HCT116 (cell line): ENCODE data around the gene PPP2R5D. TPM values are rescaled to one million over a fixed set of nuclear protein-coding genes. Genes with fewer than 3 reads are reported as not detected.

Source experiments
- ATAC-seq: fragments of 200-7000 bp; cut with Tn5 transposase; 2 replicates; pipeline ENCODE4 v1.9.1; 2020; ENCODE audit warnings: mild to moderate bottlenecking, moderate library complexity
- BruUV-seq: library from RNA; stranded (reverse); fragments of 400-500 nt; replicated peaks from 2 replicates; lab custom pipeline; 2021; lab: Mats Ljungman, UMichigan
- CTCF ChIA-PET: fragments of 300-600 bp; sonication (Branson Sonifier 250); formaldehyde crosslinking; loops from one replicate; lab custom pipeline; 2021; ENCODE audit warnings: antibody characterized with exemption; lab: Charles Lee
- POLR2A ChIA-PET: fragments of 300-600, 350-600 bp; sonication (Branson Sonifier 250); formaldehyde crosslinking; loops from one replicate; lab custom pipeline; 2021; ENCODE audit warnings: antibody characterized with exemption; lab: Charles Lee
- RAD21 ChIA-PET, 2 experiments: fragments of 300-600 bp; sonication (Branson Sonifier 250); formaldehyde crosslinking; loops; one replicate each; lab custom pipeline; 2023; ENCODE audit warnings: low total read pairs in 2 of 2; ENCODE audit not compliant: uncharacterized antibody in 2 of 2, unreplicated experiment in 2 of 2, low non-redundant PET in 1 of 2; lab: Charles Lee
- DNase-seq: peaks from one replicate; pipeline ENCODE4 v3.0.0-alpha.2; 2010; ENCODE audit warnings: low read depth, low spot score
- H2AFZ ChIP-seq: fragments of 200-600 bp; shearing (Covaris generic), sonication (generic); 2 replicates; pipeline ENCODE4 v1.6.1; 2017; ENCODE audit warnings: low read depth, mixed run types, mixed read lengths, antibody characterized with exemption, low read length; ENCODE audit not compliant: poor library complexity, severe bottlenecking
- H3K27ac ChIP-seq: 2 replicates; pipeline ENCODE4 v1.5.1; 2012; ENCODE audit warnings: low read depth, low read length
- H3K27me3 ChIP-seq: fragments of 200-600 bp; sonication (generic); 2 replicates; pipeline ENCODE4 v1.6.1; 2016; ENCODE audit warnings: mixed run types, low read length, mixed read lengths; ENCODE audit not compliant: insufficient read depth
- H3K36me3 ChIP-seq, 2 experiments: fragments of 200-500 bp in 1 of 2; fragments of 200-600 bp in 1 of 2; sonication (Bioruptor generic) in 1 of 2; sonication (generic) in 1 of 2; 2 replicates each; pipeline versions ENCODE4 v1.5.1 to v1.6.1; 2014 to 2016; ENCODE audit warnings: low read length in 2 of 2, inconsistent platforms in 1 of 2, mixed read lengths in 1 of 2, mixed run types in 1 of 2; ENCODE audit not compliant: insufficient read depth in 2 of 2, control insufficient read depth in 1 of 2
- H3K4me1 ChIP-seq, 2 experiments: fragments of 200-600 bp in 1 of 2; sonication (generic) in 1 of 2; 2 replicates each; pipeline versions ENCODE4 v1.5.1 to v1.6.1; 2012 to 2017; ENCODE audit warnings: low read length in 2 of 2, inconsistent platforms in 1 of 2, mild to moderate bottlenecking in 1 of 2, mixed read lengths in 1 of 2, mixed run types in 1 of 2, moderate library complexity in 1 of 2; ENCODE audit not compliant: insufficient read depth in 2 of 2, control insufficient read depth in 1 of 2
- H3K4me2 ChIP-seq: fragments of 200-600 bp; sonication (generic); 2 replicates; pipeline ENCODE4 v1.6.1; 2017; ENCODE audit warnings: mixed run types, low read length, mixed read lengths
- H3K4me3 ChIP-seq, 2 experiments: fragments of 200-600 bp in 1 of 2; sonication (generic) in 1 of 2; replicated peaks in 1 of 2; 2 replicates each; pipeline ENCODE4 v1.5.1; 2011 to 2016; ENCODE audit warnings: low read length in 2 of 2, control low read depth in 1 of 2, low read depth in 1 of 2, mild to moderate bottlenecking in 1 of 2, mixed read lengths in 1 of 2, mixed run types in 1 of 2
- H3K79me2 ChIP-seq: fragments of 200-600 bp; sonication (generic); 2 replicates; pipeline ENCODE4 v1.6.1; 2017; ENCODE audit warnings: mild to moderate bottlenecking, mixed run types, low read length, moderate library complexity, mixed read lengths; ENCODE audit not compliant: insufficient read depth
- H3K9ac ChIP-seq: fragments of 200-600 bp; sonication (generic); 2 replicates; pipeline ENCODE4 v1.6.1; 2016; ENCODE audit warnings: low read length, mixed read lengths
- H3K9me2 ChIP-seq: fragments of 200-600 bp; sonication (generic), shearing (Covaris generic); 2 replicates; pipeline ENCODE4 v1.6.1; 2017; ENCODE audit warnings: mixed run types, mild to moderate bottlenecking, moderate library complexity; ENCODE audit not compliant: insufficient read depth
- H3K9me3 ChIP-seq, 2 experiments: fragments of 200-500 bp in 1 of 2; fragments of 200-600 bp in 1 of 2; sonication (Bioruptor generic) in 1 of 2; sonication (generic) in 1 of 2; 2 replicates each; pipeline ENCODE4 v1.6.1; 2014 to 2017; ENCODE audit warnings: low read length in 2 of 2, mixed read lengths in 2 of 2, inconsistent platforms in 1 of 2, low read depth in 1 of 2, mild to moderate bottlenecking in 1 of 2, mixed run types in 1 of 2, moderate library complexity in 1 of 2; ENCODE audit not compliant: control insufficient read depth in 1 of 2, insufficient read depth in 1 of 2
- H4K20me1 ChIP-seq: fragments of 200-600 bp; sonication (generic), shearing (Covaris generic); 2 replicates; pipeline ENCODE4 v1.6.1; 2017; ENCODE audit warnings: mixed run types, mild to moderate bottlenecking, moderate library complexity; ENCODE audit not compliant: insufficient read depth
- REST ChIP-seq: IDR thresholded peaks from 2 replicates; pipeline ENCODE4 v1.6.1; 2012; ENCODE audit warnings: low read depth
- YY1 ChIP-seq: IDR thresholded peaks from 2 replicates; pipeline ENCODE4 v1.6.1; 2011; ENCODE audit warnings: low read length, low read depth, moderate library complexity, mild to moderate bottlenecking; ENCODE audit not compliant: insufficient replicate concordance; ENCODE audit errors: extremely low read depth
- intact Hi-C: fragments of 100-400 bp; cut with micrococcal nuclease; formaldehyde crosslinking; loops from 2 replicates; pipeline ENCODE4 v1.10.0; 2022
- total RNA-seq: library from RNA; stranded (reverse); gene quantifications from one replicate; pipeline ENCODE4 v1.2.1, GENCODE V29; 2021; ENCODE audit not compliant: unreplicated experiment

PPP2R5D gene
- total RNA-seq, 1 experiment from 2014 or later, result 49.6 TPM

- CTCF ChIA-PET, result no interaction called here
- POLR2A ChIA-PET, result no interaction called here
- no TSS peak for BruUV-seq
Measured at GRCh38 chr6:43026365-43026764, 42.0 kb downstream of the PPP2R5D start.

More at GRCh38 chr6:43026365-43026764, 42.0 kb downstream of the PPP2R5D start:
- Histone ChIP-seq H3K27ac (no peak overlapping the region), H3K9ac (no peak overlapping the region), H3K4me1 (peaks cover 5 to 9% of the 10 kb centered on the region in 2 experiments), H3K27me3 (no peaks in the 10 kb centered on the region), H2AFZ (no peak overlapping the region)
- DNase-seq, result no peak
- no peak for TF ChIP-seq REST
- no peak for TF ChIP-seq YY1
- TF ChIP-seq, all 23 proteins: peak for 0
- intact Hi-C loops, result no loop called here
- ATAC-seq, result no peak
- Histone ChIP-seq H3K9me3 (no peaks in the 10 kb centered on the region), H4K20me1 (no peaks in the 10 kb centered on the region), H3K9me2 (no peaks in the 10 kb centered on the region), H3K4me3 (no peak overlapping the region), H3K79me2 (peaks cover 42% of the 10 kb centered on the region), H3K36me3 (peaks cover 37 to 41% of the 10 kb centered on the region in 2 experiments), H3K4me2 (no peak overlapping the region)
- RAD21 ChIA-PET, result no interaction called here
